GM18505 (cell line): ENCODE data around the gene MPDZ.
"Not testable (repeated sequence)": the region's sequence is repeated elsewhere in the genome, so short reads cannot be mapped to it uniquely, and the experiment has no call there.

Experiments
- ATAC-seq: cut with Tn5 transposase; IDR thresholded peaks from one replicate; pipeline ENCODE4 v1.9.1; 2021; ENCODE audit not compliant: unreplicated experiment
- POLR2A ChIP-seq: IDR thresholded peaks from 4 replicates; pipeline ENCODE4 v1.6.1; 2011; ENCODE audit warnings: borderline replicate concordance; ENCODE audit not compliant: insufficient read depth, insufficient read length; ENCODE audit errors: extremely low read depth

Gene MPDZ

GRCh38 chr9:13239660-13240059 is 39.8 kb downstream of the MPDZ start:
- no peak for TF ChIP-seq POLR2A
- no peak for ATAC-seq

GRCh38 chr9:13239208-13239607 is 40.3 kb downstream of the MPDZ start:
- no peak for ATAC-seq
- TF ChIP-seq POLR2A: no peak

- no peak for ATAC-seq
- no peak for TF ChIP-seq POLR2A
Measured at GRCh38 chr9:13234932-13235331, 44.6 kb downstream of the MPDZ start.

- no peak for ATAC-seq
Measured at GRCh38 chr9:13228431-13228830, 51.1 kb downstream of the MPDZ start.

GRCh38 chr9:13224366-13224765 is 55.1 kb downstream of the MPDZ start:
- no peak for ATAC-seq
- no peak for TF ChIP-seq POLR2A

More at GRCh38 chr9:13228431-13228830, 51.1 kb downstream of the MPDZ start:
- TF ChIP-seq POLR2A: no peak

- ATAC-seq: not testable (repeated sequence)
Measured at GRCh38 chr9:13222733-13223132, 56.8 kb downstream of the MPDZ start.

GRCh38 chr9:13221741-13222140 is 57.8 kb downstream of the MPDZ start:
- TF ChIP-seq POLR2A: no peak
- no peak for ATAC-seq

GRCh38 chr9:13220837-13221236 is 58.7 kb downstream of the MPDZ start:
- TF ChIP-seq POLR2A: no peak
- ATAC-seq: no peak

DNA sequence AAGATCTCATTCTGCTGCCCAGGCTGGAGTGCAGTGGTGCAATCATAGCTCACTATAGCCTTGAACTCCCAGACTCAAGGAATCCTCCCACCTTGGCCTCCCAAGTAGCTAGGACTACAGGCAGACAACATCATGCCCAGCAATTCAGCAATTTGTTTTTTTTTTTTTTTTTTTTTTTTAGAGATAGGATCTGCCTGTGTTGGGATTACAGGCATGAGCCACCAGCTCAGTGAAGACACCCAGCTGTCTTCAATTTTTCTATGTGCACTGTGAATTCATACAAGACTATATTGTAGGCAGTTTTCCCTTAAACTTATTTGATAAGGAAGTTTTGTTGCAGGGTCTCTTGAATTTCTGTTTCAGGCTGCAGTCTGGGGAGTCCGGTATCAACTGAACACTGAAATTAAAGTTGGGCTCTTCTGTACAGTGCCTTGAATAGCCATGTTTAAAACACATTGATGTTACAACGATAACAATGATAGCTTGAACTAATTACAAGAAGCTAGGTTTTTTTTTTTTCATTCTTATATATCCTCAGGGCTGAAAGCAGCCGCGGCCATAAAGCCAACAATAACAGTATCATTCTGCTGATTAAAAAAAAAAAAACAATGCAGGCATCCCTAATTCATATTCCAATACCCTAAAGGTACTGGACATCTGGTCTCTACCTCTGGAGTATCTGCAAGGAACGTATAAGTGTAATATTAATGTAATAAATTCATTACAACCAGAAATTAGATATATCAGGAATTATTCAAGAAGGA is 63.5 kb downstream of the MPDZ start:
- no peak for ATAC-seq
- TF ChIP-seq POLR2A: no peak

DNA sequence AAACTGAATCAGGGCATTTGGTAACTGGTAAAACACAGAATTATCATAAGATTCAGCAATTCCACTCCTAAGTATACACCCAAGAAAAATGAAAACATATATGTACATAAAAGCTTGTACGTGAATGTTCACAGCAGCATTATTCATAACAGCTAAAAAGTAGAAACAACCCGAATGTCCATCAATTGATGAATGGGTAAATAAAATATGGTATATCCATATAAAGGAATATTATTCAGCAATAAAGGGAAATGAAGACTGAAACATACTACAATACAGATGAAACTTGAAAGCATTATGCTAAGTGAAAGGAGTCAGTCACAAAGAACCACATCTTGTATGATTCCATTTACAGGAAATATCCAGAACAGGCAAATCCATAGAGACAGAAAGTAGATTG is 65.5 kb downstream of the MPDZ start:
- ATAC-seq: no peak

DNA sequence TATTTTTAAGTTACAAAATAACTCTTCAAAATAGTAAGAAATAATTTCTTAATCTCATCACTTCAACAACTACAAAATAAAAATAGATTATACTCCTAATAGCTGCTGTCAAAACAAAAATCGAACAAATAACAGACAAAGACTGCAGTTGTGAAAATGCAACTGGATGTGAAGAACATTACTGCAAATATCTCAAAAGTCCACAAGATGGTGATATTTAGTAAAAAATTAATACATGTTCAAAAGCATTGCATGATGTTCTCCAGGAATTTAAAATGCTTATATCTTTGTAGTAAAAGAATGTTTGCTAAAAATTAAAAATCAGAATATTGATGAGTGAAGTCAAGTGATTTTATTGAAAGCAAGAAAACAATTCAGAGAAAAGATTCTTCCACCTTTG is 66.2 kb downstream of the MPDZ start:
- no peak for ATAC-seq

More for the DNA sequence above, 65.5 kb downstream of the MPDZ start:
- no peak for TF ChIP-seq POLR2A

DNA sequence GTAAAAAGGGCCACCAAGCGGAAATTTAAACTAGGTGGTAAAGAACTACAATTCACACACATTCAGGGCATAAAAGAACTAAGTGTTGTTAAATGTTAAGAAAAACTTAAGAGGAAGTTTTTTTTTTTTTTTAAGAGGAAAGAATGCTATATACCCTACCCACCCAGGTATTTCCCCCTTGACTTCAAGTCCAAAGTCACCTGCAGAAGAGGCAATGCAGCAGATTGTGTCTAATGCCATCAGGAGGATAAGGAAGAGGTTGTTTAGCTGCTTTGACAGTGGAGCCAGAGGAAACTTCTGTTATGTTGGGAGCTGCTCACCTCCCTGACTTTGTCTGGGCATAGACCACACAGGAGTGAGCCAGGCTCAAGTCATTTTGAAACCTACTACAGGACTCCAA is 69.2 kb downstream of the MPDZ start:
- no peak for ATAC-seq

More for the DNA sequence above, 66.2 kb downstream of the MPDZ start:
- no peak for TF ChIP-seq POLR2A

GRCh38 chr9:13209498-13209897 is 70.0 kb downstream of the MPDZ start:
- ATAC-seq: no peak
- TF ChIP-seq POLR2A: no peak

More for the DNA sequence above, 69.2 kb downstream of the MPDZ start:
- no peak for TF ChIP-seq POLR2A

DNA sequence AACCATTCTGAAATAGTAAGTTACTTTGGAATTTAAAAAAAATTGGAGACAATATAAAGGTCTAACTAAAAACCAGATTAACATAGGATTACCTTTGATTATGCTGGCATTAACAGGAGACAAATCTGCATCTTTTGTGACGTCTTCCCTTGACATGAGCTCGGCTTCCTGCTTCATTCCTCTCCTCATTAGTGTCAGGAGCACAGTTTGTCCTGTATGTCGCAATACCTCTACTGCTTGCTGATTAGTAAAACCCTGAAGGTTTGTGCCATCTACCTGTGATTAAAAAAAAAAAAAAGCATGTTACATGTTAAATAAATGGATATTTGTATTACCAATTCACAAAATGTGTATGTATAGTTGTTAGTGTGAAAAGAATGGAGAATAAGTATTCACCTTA is 73.7 kb downstream of the MPDZ start:
- no peak for TF ChIP-seq POLR2A
- ATAC-seq: no peak

DNA sequence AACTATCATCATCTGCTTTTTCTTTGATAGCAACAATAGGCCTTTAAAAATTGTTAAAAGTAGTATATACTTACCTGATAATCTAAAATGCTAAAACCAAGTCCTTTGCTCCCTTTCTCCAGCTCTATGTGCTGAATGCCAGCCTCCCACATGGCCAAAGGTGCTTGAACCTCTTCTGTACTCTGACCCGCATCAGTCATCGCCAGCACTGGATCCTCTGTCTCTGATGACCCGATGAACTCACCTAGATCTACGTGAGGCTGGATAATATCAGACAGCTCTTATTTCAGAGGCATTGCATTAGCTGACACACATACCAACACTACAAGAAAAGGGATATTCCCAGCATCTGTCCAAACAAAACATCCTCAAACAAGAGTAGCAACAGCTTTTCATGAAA is 89.5 kb downstream of the MPDZ start:
- no peak for ATAC-seq
- TF ChIP-seq POLR2A: no peak
